Breast epithelium (tissue), 4 donors: ENCODE results near the gene MAL. TPM values are rescaled to one million over a fixed set of nuclear protein-coding genes. Genes with fewer than 3 reads are reported as not detected.

ENCODE experiments used
- DNase-seq, 2 donors: peaks; one replicate each; pipeline ENCODE4 v3.0.0-alpha.2; 2019; ENCODE audit warnings: low spot score in 2 of 2
- H3K27ac ChIP-seq, 2 donors: fragments of 200-600 bp; sonication (generic) in 1 of 2; one replicate each; pipeline ENCODE4 v1.5.1; 2016 to 2019; ENCODE audit warnings: mild to moderate bottlenecking in 1 of 2
- H3K27me3 ChIP-seq, 2 donors: fragments of 200-600 bp; sonication (generic) in 1 of 2; one replicate each; pipeline versions ENCODE4 v1.5.1 to v1.6.0; 2017 to 2019; ENCODE audit warnings: control low read depth in 1 of 2, mild to moderate bottlenecking in 1 of 2
- H3K36me3 ChIP-seq: fragments of 200-600 bp; one replicate; pipeline ENCODE4 v1.5.1; 2019
- H3K4me1 ChIP-seq, 2 donors: fragments of 200-600 bp; sonication (generic); one replicate each; pipeline ENCODE4 v1.5.1; 2016 to 2019; ENCODE audit warnings: control low read depth in 1 of 2
- H3K4me3 ChIP-seq, 3 donors: fragments of 200-600 bp; sonication (generic); 1 replicate in 2 of 3; 2 replicates in 1 of 3; pipeline ENCODE4 v1.5.1; 2016 to 2019; ENCODE audit warnings: mild to moderate bottlenecking in 3 of 3, moderate library complexity in 2 of 3
- H3K9me3 ChIP-seq, 2 donors: fragments of 200-600 bp; sonication (generic) in 1 of 2; one replicate each; pipeline ENCODE4 v1.5.1; 2016 to 2019; ENCODE audit warnings: control low read depth in 1 of 2
- CTCF ChIP-seq, 3 donors: fragments of 450-650 bp; IDR thresholded peaks; one replicate each; pipeline ENCODE4 v1.5.1; 2016 to 2017; ENCODE audit warnings: antibody characterized with exemption in 3 of 3, mild to moderate bottlenecking in 3 of 3, moderate library complexity in 3 of 3
- POLR2A ChIP-seq: fragments of 450-650 bp; IDR thresholded peaks from one replicate; pipeline ENCODE4 v1.6.1; 2016; ENCODE audit warnings: antibody characterized with exemption, mild to moderate bottlenecking, moderate library complexity
- POLR2AphosphoS5 ChIP-seq, 3 donors: sonication (generic); formaldehyde crosslinking; IDR thresholded peaks; one replicate each; pipeline ENCODE4 v1.6.1; 2017; ENCODE audit warnings: antibody characterized with exemption in 3 of 3
- intact Hi-C: fragments of 100-400 bp; cut with DNase I; formaldehyde crosslinking; loops from one replicate; pipeline ENCODE4 v1.15.1; 2023; ENCODE audit warnings: low total_unique reads
- total RNA-seq, 3 donors: library from RNA; depleted of rRNA; stranded (reverse); fragments of >200 nt; gene quantifications; one replicate each; pipeline ENCODE4 v1.1.0, GENCODE V29; 2016

MAL gene
- total RNA-seq, 3 donors from 2014 or later = 0.32 to 2.3 TPM; not detected in 1

DNA sequence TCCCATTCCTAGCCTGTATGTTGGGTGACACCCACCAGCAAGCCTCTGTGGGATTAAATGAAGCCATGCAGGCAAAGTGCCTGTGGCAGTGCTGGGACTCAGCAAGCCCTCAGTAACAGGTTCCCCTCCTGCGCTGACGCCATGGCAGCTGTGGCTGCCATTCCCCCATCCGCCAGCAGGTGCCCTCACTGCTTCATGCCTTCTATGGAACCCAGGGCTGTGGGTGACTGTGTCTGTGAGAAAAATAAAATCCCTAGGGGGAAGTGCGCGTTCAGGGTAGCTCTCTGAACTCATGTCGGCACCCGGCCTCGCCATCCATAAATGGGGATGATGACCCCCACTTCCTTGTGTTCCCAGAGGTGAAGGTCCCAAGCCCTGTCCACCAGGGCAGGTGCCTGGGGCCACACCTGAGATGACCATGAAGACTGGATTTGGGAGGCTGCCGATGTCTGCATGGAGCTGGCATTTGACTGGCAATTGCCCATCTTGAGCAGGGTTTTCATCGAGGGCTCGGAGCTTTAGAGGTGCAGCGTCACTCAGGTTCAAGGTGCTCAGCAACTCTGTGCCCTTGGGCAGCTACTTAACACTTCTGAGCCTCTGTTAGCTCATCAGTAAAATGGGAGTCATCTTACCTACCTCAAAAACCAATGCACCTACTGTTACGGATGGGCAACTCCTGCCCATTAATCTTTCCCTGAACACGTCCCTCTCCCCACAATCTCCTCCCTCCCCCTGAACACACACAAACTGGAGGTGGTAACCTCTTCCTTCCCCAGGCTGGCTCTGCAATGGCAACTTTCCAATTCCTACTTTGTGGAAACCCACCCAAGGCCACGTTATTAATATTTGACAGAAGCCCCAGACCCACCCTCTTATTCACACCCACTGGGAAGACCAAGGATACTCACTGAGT lies 2.9 kb upstream of the MAL start:
- Histone ChIP-seq H3K27ac (peak overlapping the region in 1 of 2 donors; percentile 43), H3K36me3 (no peaks in the 10 kb centered on the region), H3K4me3 (no peak overlapping the region), H3K9me3 (no peaks in the 10 kb centered on the region), H3K4me1 (peaks cover 0 to 4% of the 10 kb centered on the region in 2 donors), H3K27me3 (peaks cover 0 to 54% of the 10 kb centered on the region in 2 donors)
- DNase-seq = peak; percentile 38 to 59
- peak in 2 of 3 donors; percentile 76 to 82 for TF ChIP-seq CTCF (IDR thresholded peaks at IDR 0.05)
- TF ChIP-seq POLR2A = no peak
- intact Hi-C loops = no loop called here

DNA sequence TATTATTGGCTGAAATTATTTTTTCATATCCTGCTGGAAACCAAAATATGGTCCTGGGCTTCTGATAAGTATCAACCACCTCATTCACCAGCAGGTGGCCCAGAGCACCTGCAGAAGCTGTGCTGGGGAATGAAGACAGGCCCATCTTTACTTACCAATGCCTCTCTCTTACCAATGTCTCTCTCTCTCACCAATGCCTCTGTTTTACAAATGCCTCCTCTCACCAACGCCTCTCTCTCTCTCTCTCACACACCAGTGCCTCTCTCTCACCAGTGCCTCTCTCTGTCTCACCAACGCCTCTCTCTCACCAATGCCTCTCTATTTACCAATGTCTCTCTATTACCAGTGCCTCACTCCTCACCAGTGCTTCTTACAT lies 2.3 kb upstream of the MAL start:
- H3K9me3 ChIP-seq = no peaks in the 10 kb centered on the region
- peaks cover 0 to 4% of the 10 kb centered on the region in 2 donors for H3K4me1 ChIP-seq
- intact Hi-C loops = no loop called here
- DNase-seq = no peak
- peaks cover 0 to 56% of the 10 kb centered on the region in 2 donors for H3K27me3 ChIP-seq
- H3K27ac ChIP-seq = no peak overlapping the region
- TF ChIP-seq POLR2AphosphoS5 (IDR thresholded peaks at IDR 0.05) = no peak
- TF ChIP-seq POLR2A = no peak
- TF ChIP-seq CTCF (IDR thresholded peaks at IDR 0.05) = no peak
- no peak overlapping the region for H3K4me3 ChIP-seq
- no peaks in the 10 kb centered on the region for H3K36me3 ChIP-seq

DNA sequence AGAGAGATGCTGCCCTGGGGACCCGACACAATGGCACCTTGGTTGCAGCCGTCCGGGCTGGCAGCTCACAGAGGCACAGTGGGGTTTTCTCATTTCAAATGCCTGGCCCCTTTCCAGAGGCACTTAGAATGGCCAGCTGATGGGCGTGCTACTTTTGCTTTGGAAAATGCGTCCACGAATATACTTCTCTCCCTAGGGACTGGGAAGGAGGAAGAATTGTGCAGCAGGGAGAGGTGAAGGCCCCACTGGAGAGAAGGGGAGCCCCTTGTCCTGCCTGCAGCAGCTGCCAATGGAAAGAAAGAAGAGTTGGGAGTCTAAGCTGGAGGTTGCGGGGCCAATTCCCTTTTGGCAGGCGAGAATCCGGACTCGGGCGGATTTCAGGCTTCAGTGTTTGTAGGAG lies 1.1 kb upstream of the MAL start:
- H3K27me3 ChIP-seq = peaks cover 0 to 56% of the 10 kb centered on the region in 2 donors
- H3K27ac ChIP-seq = no peak overlapping the region

GRCh38 chr2:95024960-95025405 lies 525 bp upstream of the MAL start:
- H3K4me3 ChIP-seq = peak overlapping the region; percentile 14 to 61 (median 44)
- intact Hi-C loops = no loop called here
- H3K36me3 ChIP-seq = no peaks in the 10 kb centered on the region
- no peaks in the 10 kb centered on the region for H3K9me3 ChIP-seq
- H3K27me3 ChIP-seq = peaks cover 0 to 63% of the 10 kb centered on the region in 2 donors
- TF ChIP-seq POLR2AphosphoS5 (IDR thresholded peaks at IDR 0.05) = no peak
- no peak for TF ChIP-seq CTCF (IDR thresholded peaks at IDR 0.05)
- no peak for TF ChIP-seq POLR2A
- DNase-seq = no peak
- no peak overlapping the region for H3K27ac ChIP-seq
- H3K4me1 ChIP-seq = peaks cover 0 to 4% of the 10 kb centered on the region in 2 donors

More for the DNA sequence above, 1.1 kb upstream of the MAL start:
- intact Hi-C loops = no loop called here
- Histone ChIP-seq H3K36me3 (no peaks in the 10 kb centered on the region), H3K4me1 (peaks cover 0 to 4% of the 10 kb centered on the region in 2 donors), H3K4me3 (no peak overlapping the region), H3K9me3 (no peaks in the 10 kb centered on the region)
- DNase-seq = no peak
- TF ChIP-seq POLR2AphosphoS5 (IDR thresholded peaks at IDR 0.05) = no peak
- no peak for TF ChIP-seq POLR2A
- TF ChIP-seq CTCF (IDR thresholded peaks at IDR 0.05) = no peak
